Activated CD4-positive, alpha-beta T cell treated with anti-CD3 and anti-CD28 coated beads for 4 hours (primary cell): ENCODE data around the gene UTF1.

Experiments used
- DNase-seq, 2 donors: peaks; one replicate each; pipeline ENCODE4 v3.0.0-alpha.2; 2020

Gene UTF1

GRCh38 chr10:133230044-133230361, at the start of gene UTF1:
Gene UTF1 (plus strand): TSS chr10:133230217. CDS start chr10:133230289, 72 bp downstream.
- DNase-seq, result no peak

GRCh38 chr10:133180965-133181639, 48.9 kb upstream of the UTF1 start:
- DNase-seq, result no peak

- no peak for DNase-seq
Observed at GRCh38 chr10:133182190-133182589, 47.8 kb upstream of the UTF1 start.

- no peak for DNase-seq
Observed at GRCh38 chr10:133182791-133183645, 47.0 kb upstream of the UTF1 start.

GRCh38 chr10:133183646-133184378, 46.2 kb upstream of the UTF1 start:
- DNase-seq, result no peak

GRCh38 chr10:133184591-133185244, 45.3 kb upstream of the UTF1 start:
- DNase-seq, result no peak

GRCh38 chr10:133185421-133185820, 44.6 kb upstream of the UTF1 start:
- no peak for DNase-seq

GRCh38 chr10:133185916-133186315, 44.1 kb upstream of the UTF1 start:
- no peak for DNase-seq

- no peak for DNase-seq
Observed at GRCh38 chr10:133186416-133187090, 43.5 kb upstream of the UTF1 start.

- no peak for DNase-seq
Observed at GRCh38 chr10:133187091-133187905, 42.7 kb upstream of the UTF1 start.

- no peak for DNase-seq
Observed at GRCh38 chr10:133187906-133188681, 41.9 kb upstream of the UTF1 start.

GRCh38 chr10:133189256-133189655, 40.8 kb upstream of the UTF1 start:
- DNase-seq, result no peak

- no peak for DNase-seq
Observed at GRCh38 chr10:133189726-133190125, 40.3 kb upstream of the UTF1 start.

GRCh38 chr10:133190225-133190624, 39.8 kb upstream of the UTF1 start:
- no peak for DNase-seq

- no peak for DNase-seq
Observed at GRCh38 chr10:133191651-133192050, 38.4 kb upstream of the UTF1 start.

- DNase-seq, result no peak
Observed at GRCh38 chr10:133194151-133194550, 35.9 kb upstream of the UTF1 start.

- no peak for DNase-seq
Observed at GRCh38 chr10:133195096-133195495, 34.9 kb upstream of the UTF1 start.

- DNase-seq, result no peak
Observed at GRCh38 chr10:133195611-133196010, 34.4 kb upstream of the UTF1 start.

- DNase-seq, result no peak
Observed at GRCh38 chr10:133196221-133196915, 33.6 kb upstream of the UTF1 start.
